ENCODE results near the gene CFAP74.

The CFAP74 gene

DNA sequence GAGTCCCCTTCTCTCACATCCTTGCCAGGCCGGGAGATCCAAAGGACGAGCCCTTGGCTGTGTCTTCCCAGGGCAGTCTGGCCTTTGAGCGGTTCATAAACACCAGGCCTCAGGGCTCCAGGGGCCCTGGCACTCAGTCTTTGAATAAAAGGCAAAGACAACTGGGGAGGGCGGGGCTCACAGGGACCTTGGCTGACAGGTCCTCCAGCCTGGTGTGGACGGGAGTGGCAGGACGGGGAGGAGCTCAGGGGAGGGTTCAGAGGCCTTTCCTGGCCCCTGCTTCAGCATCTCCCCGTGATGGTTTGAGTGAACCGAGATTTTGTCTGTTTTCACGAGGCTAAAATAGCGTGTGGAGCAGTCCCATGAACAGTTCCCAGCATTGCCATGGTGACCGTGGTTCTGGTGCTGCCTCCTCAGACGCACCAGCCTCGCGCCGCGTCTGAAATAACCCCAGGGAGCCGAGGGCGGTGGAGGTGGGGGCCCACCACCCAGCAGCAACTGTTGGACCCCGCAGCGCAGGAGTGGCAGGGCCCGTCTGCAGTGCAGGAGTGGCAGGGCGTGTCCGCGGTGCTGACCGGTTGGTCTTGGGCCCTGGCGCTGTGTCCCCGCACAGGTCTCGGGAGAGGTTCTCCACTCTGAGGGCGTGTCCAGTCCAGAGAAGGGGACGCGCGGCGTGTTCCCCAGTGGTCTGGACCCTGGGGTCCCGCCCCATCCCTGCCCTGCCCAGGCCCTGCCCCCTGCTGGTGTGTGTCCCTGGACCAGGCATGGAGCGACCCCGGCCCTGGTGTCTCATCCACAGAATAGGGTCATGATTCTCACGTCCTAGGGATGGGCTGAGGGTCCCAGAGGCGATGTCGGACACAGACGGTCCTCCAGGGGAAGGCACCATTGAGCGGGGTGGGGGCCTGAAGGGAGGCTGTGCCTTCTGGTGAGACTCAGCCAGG, 39.5 kb upstream of the CFAP74 start:
- in situ Hi-C loops (cut with MboI; ENCODE audit: low sequenced_read_pairs), result loop anchor here (10.0 kb wide), 1 partner anchor 78 kb away; no protein-coding TSS in a partner anchor

DNA sequence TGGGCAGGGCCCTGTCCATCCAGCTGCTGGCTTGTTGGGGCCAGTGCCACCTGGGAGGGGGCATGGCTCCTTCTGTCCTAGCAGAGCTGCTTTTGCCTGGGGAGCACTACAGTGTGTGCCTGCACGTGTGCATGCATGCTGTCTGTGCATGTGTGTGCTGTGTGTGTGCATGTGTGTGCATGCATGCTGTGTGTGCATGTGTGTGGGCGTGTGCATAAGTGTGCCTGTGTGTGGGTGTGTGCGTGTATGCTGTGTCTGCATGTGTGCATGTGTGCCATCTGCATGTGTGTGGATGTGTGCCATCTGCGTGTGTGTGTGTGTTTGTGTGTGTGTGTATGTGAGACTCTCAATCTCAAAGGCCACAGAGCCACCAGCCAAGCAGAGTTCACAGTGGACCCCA, 38.3 kb upstream of the CFAP74 start:
- in situ Hi-C loops (cut with MboI; ENCODE audit: low sequenced_read_pairs), result loop anchor here (10.0 kb wide), 1 partner anchor 77 kb away; no protein-coding TSS in a partner anchor

DNA sequence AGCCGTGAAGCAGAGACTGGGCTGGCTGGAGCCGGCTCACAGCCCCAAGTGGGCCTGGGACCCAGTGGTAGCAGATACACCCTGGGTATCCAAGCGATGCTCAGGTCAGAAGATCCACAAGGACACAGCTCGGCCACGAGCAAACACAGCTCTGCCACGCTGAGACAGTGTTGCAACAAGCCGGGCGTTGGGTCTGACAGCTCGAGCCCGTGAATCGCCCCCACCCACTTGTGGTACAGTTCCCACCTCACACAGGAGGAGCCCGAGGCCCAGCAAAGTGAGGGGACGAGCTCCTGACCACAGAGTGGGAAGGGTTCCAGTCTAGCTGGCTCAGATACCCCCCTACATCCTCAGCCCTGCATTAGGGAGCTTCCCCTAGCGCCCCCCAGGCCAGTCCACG, 37.7 kb upstream of the CFAP74 start:
- in situ Hi-C loops (cut with MboI; ENCODE audit: low sequenced_read_pairs), result loop anchor here (10.0 kb wide), 1 partner anchor 77 kb away; no protein-coding TSS in a partner anchor

DNA sequence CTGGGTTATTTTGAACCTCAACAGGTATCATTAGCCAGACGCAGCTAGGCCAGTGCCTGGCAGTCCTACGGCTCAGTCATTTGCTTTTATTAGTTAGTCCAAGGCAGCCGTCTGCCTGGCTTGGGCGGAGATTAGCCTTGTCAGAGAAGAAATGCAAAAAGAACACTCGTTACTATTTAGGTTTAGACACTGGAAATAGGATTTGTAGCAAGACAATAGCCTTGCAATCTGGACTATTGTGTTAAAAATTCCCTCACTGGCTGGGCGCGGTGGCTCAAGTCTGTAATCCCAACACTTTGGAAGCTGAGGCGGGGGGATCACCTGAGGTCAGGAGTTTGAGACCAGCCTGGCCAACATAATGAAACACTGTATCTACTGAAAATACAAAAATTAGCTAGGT, 35.7 kb upstream of the CFAP74 start:
- in situ Hi-C loops (cut with MboI; ENCODE audit: low sequenced_read_pairs), result no loop called here

DNA sequence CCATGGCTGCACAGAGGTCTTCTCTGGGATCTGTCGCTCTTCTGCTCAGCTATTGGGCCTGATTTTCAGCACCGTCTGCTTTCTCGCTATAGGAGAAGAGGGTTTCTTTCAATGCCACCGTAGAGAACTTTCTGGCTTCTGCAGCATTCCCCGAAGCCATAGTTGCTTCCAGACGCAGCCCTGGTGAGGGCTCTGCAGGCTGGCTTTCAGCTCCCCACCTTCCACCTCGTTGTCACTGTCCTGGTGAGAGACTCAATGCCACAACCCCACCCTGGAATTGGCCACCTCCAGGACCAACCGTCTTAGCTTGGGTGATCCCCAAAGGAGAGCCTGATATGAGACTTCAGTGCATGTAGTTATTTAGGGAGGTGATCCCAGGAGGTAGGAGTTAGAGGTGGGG, 34.6 kb upstream of the CFAP74 start:
- in situ Hi-C loops (cut with MboI; ENCODE audit: low sequenced_read_pairs), result no loop called here

DNA sequence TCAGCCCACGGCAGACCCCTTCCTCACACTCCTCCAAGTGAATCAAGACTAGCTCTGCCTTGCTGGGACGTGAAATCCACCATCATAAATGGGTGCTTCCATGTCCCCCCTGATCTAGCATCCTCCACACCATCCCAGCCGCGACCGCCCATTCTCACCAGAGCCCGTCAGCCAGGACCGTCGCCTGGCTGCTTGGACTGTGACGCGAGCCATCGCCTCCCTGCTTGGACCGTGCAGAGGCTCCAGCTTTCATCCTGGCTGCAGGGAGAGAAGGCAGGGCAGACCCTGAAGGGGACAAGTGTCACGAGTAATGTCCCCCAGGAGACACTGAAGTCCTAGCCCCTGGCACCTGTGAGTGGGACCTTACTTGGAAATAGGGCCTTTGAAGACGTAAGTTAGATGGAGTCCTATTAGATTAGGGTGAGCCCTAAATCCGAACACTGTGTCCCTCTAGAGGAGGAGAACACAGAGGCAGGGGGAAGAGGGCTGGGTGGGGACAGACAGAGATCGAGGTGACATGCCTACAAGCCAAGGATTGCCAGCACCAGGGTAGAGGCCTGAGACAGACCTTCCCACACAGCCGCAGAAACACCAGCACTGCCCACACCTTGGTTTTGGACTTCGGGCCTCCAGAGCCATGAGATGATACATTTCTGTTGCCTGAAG, 33.9 kb upstream of the CFAP74 start:
- in situ Hi-C loops (cut with MboI; ENCODE audit: low sequenced_read_pairs), result no loop called here

DNA sequence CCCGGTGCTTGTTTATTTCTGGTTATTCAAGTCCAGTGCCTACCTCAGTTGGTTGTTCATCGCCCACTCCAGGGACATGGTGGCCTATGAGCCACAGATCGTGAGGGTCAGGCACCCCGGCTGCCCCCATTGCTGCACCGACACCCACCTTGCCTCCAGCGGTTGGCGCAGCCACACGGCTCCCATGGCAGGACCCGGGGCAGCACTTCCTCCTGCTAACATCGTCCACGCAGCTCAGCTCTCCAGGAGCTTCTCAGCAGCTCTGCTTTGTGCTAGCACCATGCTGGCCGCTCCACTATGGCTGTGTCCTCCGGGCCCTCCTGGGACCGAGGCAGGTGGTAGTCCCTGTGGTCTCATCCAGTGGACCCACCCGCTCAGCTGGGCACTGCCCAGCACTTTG, 32.7 kb upstream of the CFAP74 start:
- in situ Hi-C loops (cut with MboI; ENCODE audit: low sequenced_read_pairs), result no loop called here

DNA sequence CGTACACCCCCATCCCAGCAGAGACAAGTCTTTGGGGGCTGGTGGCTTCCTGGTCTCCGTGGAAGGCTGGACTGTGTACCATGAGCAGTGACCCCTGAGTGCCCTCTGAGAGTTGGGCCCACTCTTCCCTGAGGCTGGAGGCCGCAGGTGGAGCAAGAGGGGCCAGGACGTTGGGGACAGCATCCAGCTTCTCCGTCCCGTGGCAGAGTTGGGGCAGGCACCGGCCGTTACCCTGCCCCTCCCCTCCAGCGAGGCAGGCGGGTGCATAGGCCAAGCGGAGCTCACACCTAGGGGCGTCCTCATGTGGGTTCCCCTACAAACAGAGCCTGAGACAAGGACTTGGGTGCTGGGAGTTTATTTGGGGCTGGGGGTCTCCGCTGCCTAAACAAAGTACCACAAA, 29.6 kb upstream of the CFAP74 start:
- in situ Hi-C loops (cut with MboI; ENCODE audit: low sequenced_read_pairs), result no loop called here

DNA sequence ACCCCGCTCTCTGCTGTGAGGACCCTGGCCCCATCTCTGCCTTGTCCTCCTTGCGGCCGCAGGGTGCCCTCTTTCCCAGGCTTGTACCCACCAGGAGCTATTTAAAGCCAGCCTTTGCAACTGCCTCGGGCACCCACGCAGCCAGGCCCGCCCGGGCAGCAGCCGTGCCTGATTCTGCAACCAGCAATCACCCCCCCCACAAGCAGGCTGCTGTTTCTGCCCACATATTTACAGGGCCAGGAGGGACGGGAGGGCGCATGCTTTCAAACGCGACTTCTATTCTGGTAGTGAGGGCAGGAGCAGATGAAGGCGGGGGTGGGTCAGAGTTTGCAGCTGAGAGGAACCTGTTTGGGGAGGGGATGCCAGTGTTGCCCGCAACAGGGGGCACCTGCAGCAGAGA, 29.2 kb upstream of the CFAP74 start:
- in situ Hi-C loops (cut with MboI; ENCODE audit: low sequenced_read_pairs), result no loop called here

DNA sequence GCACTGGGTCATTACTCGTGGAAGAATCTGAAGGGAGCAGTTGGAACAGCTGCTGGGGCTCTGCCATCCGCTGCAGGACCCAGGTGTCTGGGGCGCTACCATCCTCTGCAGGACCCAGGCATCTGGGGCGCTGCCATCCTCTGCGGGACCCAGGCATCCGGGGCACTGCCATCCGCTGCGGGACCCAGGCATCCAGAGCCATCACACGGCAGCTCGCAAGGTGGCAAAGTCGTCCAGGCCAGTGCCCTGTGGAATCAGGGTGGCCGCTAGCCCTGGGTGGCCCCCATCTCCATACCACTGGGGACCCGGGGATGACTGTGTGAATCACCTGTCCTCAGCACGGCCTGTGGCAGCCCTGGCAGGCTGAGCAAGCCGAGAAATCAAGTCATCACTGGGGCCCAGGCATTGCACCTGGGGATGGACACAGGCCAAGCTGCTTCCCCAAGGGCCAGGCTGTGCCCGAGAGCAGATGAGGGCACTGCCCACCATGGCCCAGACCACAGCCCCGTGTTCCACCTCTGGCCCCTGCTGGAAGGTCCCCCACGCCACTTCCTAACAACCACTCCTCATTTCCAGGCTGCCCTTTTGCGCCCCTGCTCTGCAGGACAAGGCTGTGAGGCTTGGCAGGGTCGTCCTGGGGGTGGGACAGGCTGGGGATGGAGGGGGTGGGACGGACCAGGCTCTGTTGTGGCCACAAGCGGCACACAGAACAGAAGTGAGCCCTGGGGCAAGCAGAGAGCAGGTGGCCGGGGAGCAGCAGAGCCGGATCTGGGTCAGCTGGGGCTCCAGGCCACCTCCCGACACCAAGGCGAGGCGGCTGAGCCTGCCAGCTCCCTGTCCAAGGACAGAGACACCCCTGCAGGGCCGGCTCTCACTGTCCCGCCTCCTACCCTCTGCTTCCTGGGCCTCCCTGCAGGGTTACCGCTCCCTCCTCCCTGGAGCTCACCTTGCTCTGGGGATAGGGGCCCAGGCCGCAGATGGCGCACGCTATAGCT, 28.3 kb upstream of the CFAP74 start:
- in situ Hi-C loops (cut with MboI; ENCODE audit: low sequenced_read_pairs), result no loop called here

DNA sequence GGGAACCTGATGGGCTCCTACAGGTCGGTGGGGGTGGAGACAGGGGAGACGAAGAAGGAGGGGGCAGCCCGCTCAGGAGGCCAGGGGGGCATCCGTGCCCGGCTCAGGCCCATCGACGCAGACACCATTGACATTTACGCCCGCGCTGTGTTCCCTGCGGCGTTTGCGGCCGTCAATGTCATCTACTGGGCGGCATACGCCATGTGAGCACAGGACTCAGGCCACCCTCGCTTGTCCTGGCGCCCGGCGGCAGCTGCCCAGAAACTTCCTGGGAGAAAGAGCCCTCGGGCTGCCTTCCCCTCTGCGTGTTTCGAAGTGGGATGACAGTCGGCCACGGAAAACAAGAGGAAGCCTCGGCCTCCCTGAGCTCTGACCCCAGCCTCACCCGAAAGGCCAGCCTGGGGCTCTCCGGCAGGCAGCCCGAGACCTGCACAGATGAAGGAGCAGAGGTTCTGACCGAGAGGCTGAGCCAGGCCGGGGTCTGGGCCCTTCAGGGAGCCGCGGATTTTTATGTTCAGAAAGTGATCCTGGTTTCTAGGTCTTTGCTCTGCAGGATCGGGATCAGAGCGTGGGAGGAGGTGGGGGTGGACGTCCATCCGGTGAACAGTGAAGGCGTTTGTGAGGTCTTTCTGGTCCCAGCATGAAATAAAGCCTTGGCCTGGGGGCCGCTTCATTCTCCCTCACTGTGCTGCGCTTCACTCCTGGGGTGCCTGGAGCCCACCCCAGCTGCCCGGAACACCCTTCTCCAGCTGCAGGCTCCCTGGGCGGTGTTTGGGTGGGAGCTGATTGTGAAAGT, 26.7 kb upstream of the CFAP74 start:
- in situ Hi-C loops (cut with MboI; ENCODE audit: low sequenced_read_pairs), result no loop called here

DNA sequence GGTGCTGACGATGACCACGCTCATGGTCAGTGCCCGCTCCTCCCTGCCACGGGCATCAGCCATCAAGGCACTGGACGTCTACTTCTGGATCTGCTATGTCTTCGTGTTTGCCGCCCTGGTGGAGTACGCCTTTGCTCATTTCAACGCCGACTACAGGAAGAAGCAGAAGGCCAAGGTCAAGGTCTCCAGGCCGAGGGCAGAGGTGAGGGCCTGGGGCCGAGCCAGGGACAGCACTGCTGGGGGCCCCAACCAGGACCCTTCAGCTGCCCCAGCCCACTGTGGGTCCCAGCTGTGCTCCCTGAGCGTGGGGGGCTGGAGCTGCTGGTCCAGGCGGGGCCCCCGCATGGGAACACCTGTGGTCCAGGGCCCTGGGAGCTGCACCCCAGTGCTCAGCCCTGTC, 26.0 kb upstream of the CFAP74 start:
- in situ Hi-C loops (cut with MboI; ENCODE audit: low sequenced_read_pairs), result no loop called here

DNA sequence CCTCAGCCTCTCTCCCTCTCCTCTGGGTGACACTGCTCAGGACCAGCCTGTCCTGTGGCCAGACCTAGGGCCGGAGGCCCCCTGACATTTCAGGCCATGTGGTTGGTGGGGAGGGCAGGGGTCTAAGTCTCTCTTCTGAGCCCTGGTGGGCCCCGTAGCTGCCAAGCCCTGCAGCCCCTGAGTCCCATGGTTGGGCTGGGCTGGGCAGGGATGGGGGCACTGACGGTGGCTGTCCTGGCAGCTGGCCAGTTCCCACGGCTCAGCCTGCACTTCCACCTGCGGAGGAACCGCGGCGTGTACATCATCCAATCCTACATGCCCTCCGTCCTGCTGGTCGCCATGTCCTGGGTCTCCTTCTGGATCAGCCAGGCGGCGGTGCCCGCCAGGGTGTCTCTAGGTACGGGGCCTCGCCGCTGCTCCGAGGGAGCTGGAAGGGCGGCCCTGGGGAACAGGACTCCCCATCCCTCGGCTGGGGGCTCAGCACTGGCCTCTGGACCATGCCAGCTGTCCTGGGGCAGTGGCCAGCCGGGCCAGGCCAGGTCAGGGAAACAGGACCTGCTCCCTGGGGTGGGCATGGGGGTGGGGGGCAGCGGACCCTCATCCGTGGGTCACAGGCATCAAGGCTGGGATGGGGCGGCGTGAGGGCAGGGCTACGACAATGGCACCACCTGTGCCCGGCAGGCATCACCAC, 25.4 kb upstream of the CFAP74 start:
- in situ Hi-C loops (cut with MboI; ENCODE audit: low sequenced_read_pairs), result no loop called here

DNA sequence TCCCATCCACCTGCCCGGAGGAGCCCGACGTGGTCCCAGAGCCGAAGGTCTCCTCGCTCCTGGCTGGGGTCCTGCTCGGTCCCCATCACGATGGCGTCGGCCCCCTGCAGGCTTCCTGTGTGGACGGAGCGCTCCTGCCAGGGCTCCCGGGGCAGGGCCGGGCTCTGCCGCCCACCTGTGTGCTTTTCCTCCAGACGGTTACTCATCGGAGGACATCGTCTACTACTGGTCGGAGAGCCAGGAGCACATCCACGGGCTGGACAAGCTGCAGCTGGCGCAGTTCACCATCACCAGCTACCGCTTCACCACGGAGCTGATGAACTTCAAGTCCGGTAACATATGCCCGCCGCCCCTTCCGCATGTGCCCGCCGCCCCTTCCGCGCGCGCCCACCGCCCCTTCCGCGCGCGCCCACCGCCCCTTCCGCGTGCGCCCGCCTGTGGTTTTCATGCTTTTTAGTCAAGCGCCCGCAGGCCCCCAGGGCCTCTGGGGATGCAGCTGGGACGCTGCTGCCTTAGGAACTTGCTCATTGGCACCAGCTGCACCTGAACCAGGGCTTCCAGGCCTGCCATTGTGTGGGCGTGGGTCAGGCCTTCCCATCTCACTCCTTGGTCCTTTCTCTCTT, 24.5 kb upstream of the CFAP74 start:
- in situ Hi-C loops (cut with MboI; ENCODE audit: low sequenced_read_pairs), result no loop called here

DNA sequence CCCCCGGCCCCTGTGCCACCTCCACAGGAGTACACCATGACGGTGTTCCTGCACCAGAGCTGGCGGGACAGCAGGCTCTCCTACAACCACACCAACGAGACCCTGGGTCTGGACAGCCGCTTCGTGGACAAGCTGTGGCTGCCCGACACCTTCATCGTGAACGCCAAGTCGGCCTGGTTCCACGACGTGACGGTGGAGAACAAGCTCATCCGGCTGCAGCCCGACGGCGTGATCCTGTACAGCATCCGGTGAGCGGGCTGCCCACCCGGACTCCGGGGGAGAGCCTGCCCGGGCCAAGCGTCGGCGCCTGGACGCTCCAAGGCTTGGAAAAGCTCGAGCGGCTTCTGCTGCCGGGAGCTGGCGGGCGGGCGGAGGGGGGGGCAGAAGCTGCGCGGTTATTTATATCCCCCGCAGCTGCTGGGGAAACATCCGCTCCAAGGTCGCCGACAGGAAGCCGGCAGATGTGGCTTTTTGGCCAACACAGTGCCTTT, 21.9 kb upstream of the CFAP74 start:
- in situ Hi-C loops (cut with MboI; ENCODE audit: low sequenced_read_pairs), result no loop called here

DNA sequence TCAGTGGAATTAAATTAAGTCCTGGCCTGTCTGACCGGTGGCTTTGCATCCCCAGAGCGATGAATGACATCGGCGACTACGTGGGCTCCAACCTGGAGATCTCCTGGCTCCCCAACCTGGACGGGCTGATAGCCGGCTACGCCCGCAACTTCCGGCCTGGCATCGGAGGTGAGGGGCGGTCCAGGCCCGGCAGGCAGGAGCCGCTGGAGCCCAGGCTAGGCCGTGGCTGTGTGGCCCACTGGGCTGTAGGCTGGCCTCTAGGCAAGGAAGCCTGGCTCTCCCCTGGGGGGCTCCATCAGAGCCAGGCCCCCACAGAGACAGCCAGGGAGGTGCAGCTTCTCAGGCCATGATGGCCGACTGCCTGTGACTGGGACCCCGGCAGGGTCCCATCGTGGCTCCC, 21.3 kb upstream of the CFAP74 start:
- in situ Hi-C loops (cut with MboI; ENCODE audit: low sequenced_read_pairs), result no loop called here

DNA sequence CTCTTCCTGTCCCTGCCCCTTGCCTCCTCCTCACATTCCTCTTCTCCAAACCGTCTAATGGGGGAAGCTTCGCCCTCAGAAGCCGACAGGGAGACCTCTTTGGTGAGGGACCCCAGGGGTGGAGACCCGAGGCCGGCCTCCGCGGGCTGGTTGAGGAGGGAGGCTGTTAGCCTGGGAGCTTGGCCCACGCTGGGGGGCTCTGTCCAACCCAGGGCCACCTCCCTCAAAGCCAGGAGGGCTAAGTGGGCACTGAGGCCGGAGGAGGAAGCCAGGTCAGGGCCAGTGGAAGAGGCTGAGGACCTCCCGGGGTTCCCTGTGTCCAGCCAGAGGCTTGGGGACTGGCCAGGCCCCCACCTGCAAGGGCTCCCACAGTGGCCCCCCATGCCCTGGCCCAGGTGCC, 20.9 kb upstream of the CFAP74 start:
- in situ Hi-C loops (cut with MboI; ENCODE audit: low sequenced_read_pairs), result no loop called here

DNA sequence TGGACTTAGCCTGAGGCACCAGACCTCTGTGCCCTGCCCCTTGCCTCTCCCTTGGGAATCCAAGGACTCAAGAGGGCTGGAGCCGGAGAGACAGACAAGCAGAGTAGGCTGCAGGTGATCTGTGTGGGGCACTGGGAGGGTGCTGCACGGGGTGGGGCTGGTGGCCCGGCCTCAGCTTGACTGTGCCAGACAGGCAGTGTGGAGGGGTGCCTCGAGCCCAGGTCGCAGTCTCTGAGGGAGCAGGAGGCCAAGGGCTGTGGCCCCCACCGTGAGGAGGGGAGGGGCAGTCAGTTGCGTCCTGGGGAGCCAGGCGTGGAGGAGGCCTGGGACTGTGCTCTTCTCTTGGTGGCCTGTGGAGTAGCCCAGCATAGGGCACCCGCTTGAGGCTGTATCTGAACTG, 19.6 kb upstream of the CFAP74 start:
- in situ Hi-C loops (cut with MboI; ENCODE audit: low sequenced_read_pairs), result no loop called here

Data from HL-60/S4 treated with phorbol 12-myristate 13-acetate at 8.2 ng/mL for 4 days and 3 days (cell line).